ENCODE data around the gene SPART. TPM values are rescaled to one million over a fixed set of nuclear protein-coding genes. Genes with fewer than 3 reads are reported as not detected.

SPART gene
- total RNA-seq, 4 donors from 2014 or later = 79.1 to 117 (median 89.6) TPM

DNA sequence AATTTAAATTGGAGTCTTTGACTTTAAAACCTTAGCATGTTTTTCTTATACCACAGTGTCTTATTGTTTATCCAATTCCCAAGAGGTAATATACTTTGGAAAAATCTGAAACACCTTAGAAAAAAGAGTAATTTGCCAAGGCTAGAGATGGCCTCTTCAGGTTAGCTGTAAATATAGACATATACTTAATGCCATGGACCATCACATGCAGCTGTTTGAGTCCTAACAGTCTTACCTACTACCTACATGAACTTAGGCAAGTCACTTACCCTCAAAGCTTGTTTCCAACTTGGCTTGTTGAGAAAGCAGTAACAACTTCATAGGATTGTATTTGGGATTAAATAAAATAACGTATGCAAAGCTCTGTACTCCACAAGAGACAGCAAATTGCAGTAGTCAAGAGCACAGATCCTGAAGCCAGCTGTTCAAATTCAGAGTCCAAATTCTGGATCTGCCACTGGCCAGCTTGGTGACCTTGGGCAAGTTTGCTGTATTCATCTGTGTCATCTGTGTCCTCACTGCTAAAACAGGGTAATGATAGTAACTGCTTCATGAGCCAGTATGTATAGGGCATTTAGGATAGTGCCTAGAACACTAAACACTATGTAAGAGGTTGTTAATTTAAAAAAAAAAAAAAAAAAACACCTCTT is 13.2 kb upstream of the SPART start:
- TF ChIP-seq, protein P1, sequence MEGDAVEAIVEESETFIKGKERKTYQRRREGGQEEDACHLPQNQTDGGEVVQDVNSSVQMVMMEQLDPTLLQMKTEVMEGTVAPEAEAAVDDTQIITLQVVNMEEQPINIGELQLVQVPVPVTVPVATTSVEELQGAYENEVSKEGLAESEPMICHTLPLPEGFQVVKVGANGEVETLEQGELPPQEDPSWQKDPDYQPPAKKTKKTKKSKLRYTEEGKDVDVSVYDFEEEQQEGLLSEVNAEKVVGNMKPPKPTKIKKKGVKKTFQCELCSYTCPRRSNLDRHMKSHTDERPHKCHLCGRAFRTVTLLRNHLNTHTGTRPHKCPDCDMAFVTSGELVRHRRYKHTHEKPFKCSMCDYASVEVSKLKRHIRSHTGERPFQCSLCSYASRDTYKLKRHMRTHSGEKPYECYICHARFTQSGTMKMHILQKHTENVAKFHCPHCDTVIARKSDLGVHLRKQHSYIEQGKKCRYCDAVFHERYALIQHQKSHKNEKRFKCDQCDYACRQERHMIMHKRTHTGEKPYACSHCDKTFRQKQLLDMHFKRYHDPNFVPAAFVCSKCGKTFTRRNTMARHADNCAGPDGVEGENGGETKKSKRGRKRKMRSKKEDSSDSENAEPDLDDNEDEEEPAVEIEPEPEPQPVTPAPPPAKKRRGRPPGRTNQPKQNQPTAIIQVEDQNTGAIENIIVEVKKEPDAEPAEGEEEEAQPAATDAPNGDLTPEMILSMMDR (IDR thresholded peaks at IDR 0.05; ENCODE audit: low read depth) = no peak

DNA sequence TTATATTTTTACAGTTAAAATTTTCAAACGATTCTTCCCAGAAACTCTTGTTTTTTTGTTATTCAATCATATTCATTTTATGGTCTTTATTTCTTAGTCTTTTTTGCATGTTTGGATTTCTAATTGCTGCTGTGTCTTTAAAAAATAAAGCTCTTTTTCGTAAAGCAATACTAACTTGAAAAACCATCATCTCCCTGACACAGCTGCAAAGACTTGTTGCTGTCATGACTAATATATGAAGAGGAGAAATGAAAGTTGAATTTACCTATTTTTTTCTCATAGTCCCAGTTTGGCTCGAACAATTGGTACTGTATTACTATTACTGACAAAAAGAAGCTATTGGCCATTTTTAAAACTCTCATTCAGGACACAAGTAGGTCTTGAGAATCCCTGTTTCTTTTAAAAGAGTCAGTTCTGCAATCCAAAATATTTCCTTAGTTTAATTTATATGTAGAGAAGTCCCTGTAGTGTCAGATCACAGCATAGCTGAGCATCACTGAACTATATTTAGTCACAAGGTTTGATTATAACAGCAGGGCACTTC is 12.1 kb upstream of the SPART start:
- TF ChIP-seq, protein P1 (IDR thresholded peaks at IDR 0.05; ENCODE audit: low read depth) = no peak

DNA sequence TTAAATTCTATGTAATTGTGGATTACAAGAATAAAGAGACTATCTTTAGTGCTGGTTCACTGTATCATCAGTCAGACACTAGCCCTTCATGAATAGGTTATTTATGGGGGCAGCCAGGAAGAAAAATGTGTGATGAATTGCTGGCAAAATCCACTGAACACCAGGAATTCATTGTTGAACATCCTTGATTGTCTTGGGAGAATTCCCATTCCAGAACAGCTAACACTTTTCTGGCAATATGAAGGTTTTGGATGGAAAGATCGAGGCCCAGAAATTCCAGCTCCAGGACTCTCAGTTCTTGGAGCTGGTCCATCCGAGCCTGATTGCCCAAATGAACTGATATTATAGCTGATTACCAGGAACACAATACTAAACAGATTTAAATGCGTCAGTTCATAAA is 11.5 kb upstream of the SPART start:
- TF ChIP-seq, protein P1 (IDR thresholded peaks at IDR 0.05; ENCODE audit: low read depth) = no peak

DNA sequence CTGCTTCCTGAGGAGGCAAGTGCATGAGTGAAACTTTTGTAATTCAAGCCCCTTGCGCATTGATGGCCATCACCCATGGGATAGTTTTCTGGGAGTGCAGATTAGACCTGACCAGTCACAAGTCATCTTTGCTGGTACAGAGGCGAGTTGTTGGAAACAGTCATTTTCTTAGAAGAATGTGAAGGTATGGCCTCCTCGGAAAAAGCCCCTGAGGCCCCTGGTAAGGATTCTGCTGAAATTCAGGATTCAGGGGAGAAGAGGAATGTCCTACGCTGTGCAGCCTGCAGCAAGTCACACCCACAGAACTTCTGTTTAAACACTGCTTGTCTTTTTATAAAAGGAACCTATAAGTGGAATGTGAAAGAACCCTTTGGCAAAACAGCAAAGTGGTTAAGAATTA is 11.0 kb upstream of the SPART start:
- TF ChIP-seq, protein P1 (IDR thresholded peaks at IDR 0.05; ENCODE audit: low read depth) = no peak

DNA sequence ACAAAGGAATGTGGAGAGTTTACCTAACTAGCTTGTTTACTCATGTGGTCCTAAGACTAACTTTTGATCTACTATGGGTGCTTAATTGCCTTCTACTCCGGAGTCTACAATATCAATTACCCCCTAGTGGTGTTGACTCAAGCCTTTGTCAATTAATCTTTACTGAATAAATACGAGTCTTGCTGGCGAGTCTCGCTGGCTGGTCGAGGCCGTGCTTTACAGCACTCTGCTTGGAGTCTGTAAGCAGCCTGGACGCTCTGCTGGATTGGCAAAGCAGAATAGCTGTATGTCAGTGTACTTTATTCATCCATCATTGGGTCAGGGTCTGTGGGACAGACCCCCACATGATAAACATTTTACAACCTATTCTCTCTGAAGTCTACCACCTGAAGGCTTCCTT is 9.9 kb upstream of the SPART start:
- TF ChIP-seq, protein P1 (IDR thresholded peaks at IDR 0.05; ENCODE audit: low read depth) = no peak

DNA sequence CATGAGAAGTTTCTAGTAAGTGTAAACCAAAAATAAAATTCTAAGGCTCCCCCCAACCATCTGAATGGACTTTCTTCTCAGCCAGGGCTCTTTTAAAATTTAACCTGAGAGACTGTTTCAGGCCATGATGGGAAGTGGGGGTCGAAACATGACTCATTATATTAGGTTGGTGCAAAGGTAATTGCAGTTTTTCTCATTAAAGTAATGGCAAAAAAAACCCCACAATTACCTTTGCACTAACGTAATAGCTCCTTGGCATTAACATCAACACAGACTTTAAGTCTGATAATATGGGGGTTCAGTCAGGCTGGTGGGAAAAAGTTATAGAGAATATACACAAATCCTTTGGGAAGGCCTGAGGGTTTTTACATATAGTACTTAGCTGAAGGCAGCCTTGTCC is 9.4 kb upstream of the SPART start:
- TF ChIP-seq, protein P1 (IDR thresholded peaks at IDR 0.05; ENCODE audit: low read depth) = no peak

DNA sequence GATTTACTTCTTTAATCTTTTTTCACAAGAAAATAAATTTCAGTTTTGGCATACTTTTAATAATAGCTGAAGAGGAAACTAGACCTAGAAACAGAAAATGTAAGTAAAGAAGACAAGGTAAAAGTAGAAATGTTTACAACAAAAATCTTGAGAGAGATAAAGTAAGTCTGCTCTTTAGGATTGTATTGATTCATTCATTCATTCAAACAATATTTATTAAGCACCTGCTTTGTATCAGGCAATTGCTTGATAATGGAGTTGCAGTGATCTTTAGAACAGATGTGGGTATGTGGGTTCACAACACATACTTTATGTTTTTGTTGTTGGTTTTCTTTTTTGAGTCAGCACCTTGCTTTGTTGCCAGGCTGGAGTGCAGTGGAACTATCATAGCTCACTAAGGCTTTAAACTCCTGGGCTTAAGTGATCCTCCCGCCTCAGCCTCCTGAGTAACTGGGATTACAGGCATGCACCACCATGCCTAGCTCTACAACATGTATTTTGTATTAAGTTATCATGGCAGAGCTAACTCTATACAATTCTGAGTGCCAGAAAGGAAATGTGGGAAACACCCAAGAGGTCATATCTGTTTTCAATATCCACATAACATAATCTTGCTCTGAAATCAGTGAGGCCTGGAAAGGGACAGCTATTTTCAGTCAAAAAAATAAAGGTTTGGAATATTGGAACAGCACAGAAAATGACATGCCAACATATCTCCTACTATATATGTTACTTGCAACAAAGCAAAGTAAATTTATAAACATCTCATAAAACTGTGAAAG is 8.8 kb upstream of the SPART start:
- TF ChIP-seq, protein P1 (IDR thresholded peaks at IDR 0.05; ENCODE audit: low read depth) = no peak

All from subcutaneous adipose tissue (tissue), 4 donors.